ENCODE data around the gene MAFB.

- TF ChIP-seq, protein P1, sequence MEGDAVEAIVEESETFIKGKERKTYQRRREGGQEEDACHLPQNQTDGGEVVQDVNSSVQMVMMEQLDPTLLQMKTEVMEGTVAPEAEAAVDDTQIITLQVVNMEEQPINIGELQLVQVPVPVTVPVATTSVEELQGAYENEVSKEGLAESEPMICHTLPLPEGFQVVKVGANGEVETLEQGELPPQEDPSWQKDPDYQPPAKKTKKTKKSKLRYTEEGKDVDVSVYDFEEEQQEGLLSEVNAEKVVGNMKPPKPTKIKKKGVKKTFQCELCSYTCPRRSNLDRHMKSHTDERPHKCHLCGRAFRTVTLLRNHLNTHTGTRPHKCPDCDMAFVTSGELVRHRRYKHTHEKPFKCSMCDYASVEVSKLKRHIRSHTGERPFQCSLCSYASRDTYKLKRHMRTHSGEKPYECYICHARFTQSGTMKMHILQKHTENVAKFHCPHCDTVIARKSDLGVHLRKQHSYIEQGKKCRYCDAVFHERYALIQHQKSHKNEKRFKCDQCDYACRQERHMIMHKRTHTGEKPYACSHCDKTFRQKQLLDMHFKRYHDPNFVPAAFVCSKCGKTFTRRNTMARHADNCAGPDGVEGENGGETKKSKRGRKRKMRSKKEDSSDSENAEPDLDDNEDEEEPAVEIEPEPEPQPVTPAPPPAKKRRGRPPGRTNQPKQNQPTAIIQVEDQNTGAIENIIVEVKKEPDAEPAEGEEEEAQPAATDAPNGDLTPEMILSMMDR (IDR thresholded peaks at IDR 0.05), result peak; percentile 90
- TF ChIP-seq ZFX (IDR thresholded peaks at IDR 0.05; ENCODE audit: borderline replicate concordance), result no peak
These were observed 1.2 kb upstream of the MAFB start for GRCh38 chr20:40689943-40690835.
